IMR-90 (cell line): ENCODE measurements around the gene XAB2. TPM values are rescaled to one million over a fixed set of nuclear protein-coding genes. Genes with fewer than 3 reads are reported as not detected.

ENCODE experiments used
- ATAC-seq: fragments of 200-7000 bp; cut with Tn5 transposase; 2 replicates; pipeline ENCODE4 v1.9.1; 2020; ENCODE audit warnings: low read depth, mild to moderate bottlenecking, moderate library complexity
- BruUV-seq: library from RNA; stranded (reverse); fragments of 400-500 nt; replicated peaks from 2 replicates; lab custom pipeline; 2021; lab: Mats Ljungman, UMichigan
- CTCF ChIA-PET: fragments of 300-600 bp; formaldehyde crosslinking; extraction: SDS; loops from one replicate; lab custom pipeline; 2021; ENCODE audit warnings: antibody characterized with exemption; lab: Yijun Ruan, JAX
- POLR2A ChIA-PET: fragments of 300-600 bp; sonication (Branson Sonifier 250); formaldehyde crosslinking; loops from one replicate; lab custom pipeline; 2022; ENCODE audit warnings: antibody characterized with exemption; ENCODE audit not compliant: unreplicated experiment; lab: Charles Lee
- DNase-seq: peaks from one replicate; pipeline ENCODE4 v3.0.0; 2013
- H2AFZ ChIP-seq: replicated peaks from 2 replicates; pipeline ENCODE3; 2013; ENCODE audit warnings: low read length, mild to moderate bottlenecking; ENCODE audit not compliant: poor library complexity
- H2AK5ac ChIP-seq: 2 replicates; pipeline ENCODE4 v1.6.1; 2013; ENCODE audit warnings: low read depth, low read length, inconsistent platforms
- H2AK9ac ChIP-seq: replicated peaks from 2 replicates; pipeline ENCODE3; 2013; ENCODE audit warnings: mild to moderate bottlenecking, low read depth, low read length, moderate library complexity; ENCODE audit not compliant: poor library complexity
- H2BK120ac ChIP-seq: 2 replicates; pipeline ENCODE4 v1.6.1; 2013; ENCODE audit warnings: low read depth, low read length, inconsistent platforms
- H2BK15ac ChIP-seq: 3 replicates; pipeline ENCODE4 v1.6.1; 2013; ENCODE audit warnings: low read depth, low read length, inconsistent platforms
- H2BK20ac ChIP-seq: 2 replicates; pipeline ENCODE4 v1.6.1; 2013; ENCODE audit warnings: low read depth, mild to moderate bottlenecking, inconsistent platforms, low read length, moderate library complexity
- H2BK5ac ChIP-seq: 2 replicates; pipeline ENCODE4 v1.6.1; 2013; ENCODE audit warnings: mild to moderate bottlenecking, low read depth, low read length, inconsistent platforms; ENCODE audit not compliant: poor library complexity, severe bottlenecking
- H3K14ac ChIP-seq: replicated peaks from 2 replicates; pipeline ENCODE4 v1.6.1; 2013; ENCODE audit warnings: low read depth, low read length, inconsistent platforms
- H3K18ac ChIP-seq: 2 replicates; pipeline ENCODE4 v1.6.1; 2013; ENCODE audit warnings: low read depth, low read length, control low read depth
- H3K23ac ChIP-seq: 2 replicates; pipeline ENCODE4 v1.6.1; 2013; ENCODE audit warnings: low read depth, low read length, inconsistent platforms
- H3K27ac ChIP-seq: 2 replicates; pipeline ENCODE4 v1.5.1; 2013; ENCODE audit warnings: mild to moderate bottlenecking, control low read depth, low read length; ENCODE audit not compliant: insufficient read depth
- H3K27me3 ChIP-seq: 2 replicates; pipeline ENCODE4 v1.6.1; 2013; ENCODE audit warnings: low read length; ENCODE audit not compliant: control insufficient read depth, insufficient read depth
- H3K36me3 ChIP-seq: 2 replicates; pipeline ENCODE4 v1.6.1; 2013; ENCODE audit warnings: low read length, mixed read lengths; ENCODE audit not compliant: control insufficient read depth, insufficient read depth
- H3K4ac ChIP-seq: 2 replicates; pipeline ENCODE4 v1.6.1; 2013; ENCODE audit warnings: low read depth, low read length, inconsistent platforms
- H3K4me1 ChIP-seq: 2 replicates; pipeline ENCODE4 v1.6.1; 2013; ENCODE audit warnings: low read length, mixed read lengths; ENCODE audit not compliant: control insufficient read depth, insufficient read depth
- H3K4me2 ChIP-seq: 2 replicates; pipeline ENCODE4 v1.6.1; 2013; ENCODE audit warnings: low read depth, mild to moderate bottlenecking, control low read depth, low read length, moderate library complexity
- H3K4me3 ChIP-seq: 2 replicates; pipeline ENCODE4 v1.5.1; 2013; ENCODE audit warnings: low read depth, mild to moderate bottlenecking, control low read depth, low read length, moderate library complexity; ENCODE audit not compliant: insufficient read depth
- H3K56ac ChIP-seq: 2 replicates; pipeline ENCODE4 v1.6.1; 2013; ENCODE audit warnings: low read length, inconsistent platforms; ENCODE audit not compliant: insufficient read depth; ENCODE audit errors: extremely low read depth
- H3K79me1 ChIP-seq, 2 experiments: 2 replicates each; pipeline ENCODE4 v1.6.1; 2013; ENCODE audit warnings: low read length in 2 of 2, inconsistent platforms in 1 of 2, low read depth in 1 of 2
- H3K9ac ChIP-seq: 2 replicates; pipeline ENCODE4 v1.6.1; 2013; ENCODE audit warnings: low read depth, low read length, control low read depth
- H3K9me1 ChIP-seq: 2 replicates; pipeline ENCODE4 v1.6.1; 2013; ENCODE audit warnings: low read length, inconsistent platforms; ENCODE audit not compliant: insufficient read depth
- H3K9me3 ChIP-seq: 2 replicates; pipeline ENCODE4 v1.6.1; 2013; ENCODE audit warnings: low read length; ENCODE audit not compliant: control insufficient read depth, insufficient read depth
- H4K20me1 ChIP-seq: 2 replicates; pipeline ENCODE4 v1.6.1; 2013; ENCODE audit warnings: low read length, inconsistent platforms; ENCODE audit not compliant: insufficient read depth
- H4K5ac ChIP-seq: 2 replicates; pipeline ENCODE4 v1.6.1; 2013; ENCODE audit warnings: mild to moderate bottlenecking, low read depth, low read length, control low read depth
- H4K8ac ChIP-seq, 2 experiments: 2 replicates each; pipeline ENCODE4 v1.6.1; 2013; ENCODE audit warnings: low read depth in 2 of 2, low read length in 2 of 2, control low read depth in 1 of 2, inconsistent platforms in 1 of 2
- H4K91ac ChIP-seq: 2 replicates; pipeline ENCODE4 v1.6.1; 2013; ENCODE audit warnings: low read depth, low read length, inconsistent platforms; ENCODE audit not compliant: insufficient read depth
- BHLHE40 ChIP-seq: fragments of 150-350 bp; IDR thresholded peaks from 2 replicates; pipeline ENCODE4 v1.6.1; 2016; ENCODE audit warnings: mild to moderate bottlenecking, low read depth, low read length
- CEBPB ChIP-seq: IDR thresholded peaks from 2 replicates; pipeline ENCODE4 v1.6.1; 2012; ENCODE audit warnings: low read depth, low read length, improper control_type of control experiment
- CHD1 ChIP-seq: IDR thresholded peaks from 2 replicates; pipeline ENCODE4 v1.6.1; 2012; ENCODE audit warnings: low read depth, low read length, improper control_type of control experiment
- CTCF ChIP-seq: conservative IDR thresholded peaks from 2 replicates; pipeline ENCODE4 v1.5.1; 2012; ENCODE audit warnings: mild to moderate bottlenecking, low read depth, low read length, improper control_type of control experiment
- ELK1 ChIP-seq: fragments of 150-350 bp; IDR thresholded peaks from 2 replicates; pipeline ENCODE4 v1.6.1; 2016; ENCODE audit warnings: low read depth, mild to moderate bottlenecking, low read length, moderate library complexity, borderline replicate concordance
- FOS ChIP-seq: fragments of 150-350 bp; IDR thresholded peaks from 2 replicates; pipeline ENCODE4 v1.6.1; 2016; ENCODE audit warnings: low read depth, low read length
- MAFK ChIP-seq: IDR thresholded peaks from 2 replicates; pipeline ENCODE4 v1.6.1; 2012; ENCODE audit warnings: low read depth, low read length, improper control_type of control experiment
- MAZ ChIP-seq: IDR thresholded peaks from 2 replicates; pipeline ENCODE4 v1.6.1; 2012; ENCODE audit warnings: low read depth, mild to moderate bottlenecking, low read length, improper control_type of control experiment, moderate library complexity, borderline replicate concordance
- MXI1 ChIP-seq: IDR thresholded peaks from 2 replicates; pipeline ENCODE4 v1.6.1; 2012; ENCODE audit warnings: low read depth, mild to moderate bottlenecking, low read length, moderate library complexity, borderline replicate concordance
- NFE2L2 ChIP-seq: fragments of 150-350 bp; IDR thresholded peaks from 2 replicates; pipeline ENCODE4 v1.6.1; 2016; ENCODE audit warnings: low read depth, mild to moderate bottlenecking, low read length
- POLR2A ChIP-seq: IDR thresholded peaks from 2 replicates; pipeline ENCODE4 v1.6.1; 2012; ENCODE audit warnings: mild to moderate bottlenecking, low read depth, low read length
- RAD21 ChIP-seq: IDR thresholded peaks from 2 replicates; pipeline ENCODE4 v1.6.1; 2012; ENCODE audit warnings: low read length, improper control_type of control experiment
- RCOR1 ChIP-seq: IDR thresholded peaks from 2 replicates; pipeline ENCODE4 v1.6.1; 2012; ENCODE audit warnings: mild to moderate bottlenecking, low read length, improper control_type of control experiment; ENCODE audit not compliant: insufficient replicate concordance
- RFX5 ChIP-seq: IDR thresholded peaks from 2 replicates; pipeline ENCODE4 v1.8.0; 2012; ENCODE audit warnings: low read depth, mild to moderate bottlenecking, low read length, moderate library complexity
- SMC3 ChIP-seq: fragments of 150-350 bp; IDR thresholded peaks from 2 replicates; pipeline ENCODE4 v1.6.1; 2016; ENCODE audit warnings: low read depth, mild to moderate bottlenecking, antibody characterized with exemption, low read length, moderate library complexity
- USF2 ChIP-seq: fragments of 150-350 bp; IDR thresholded peaks from 2 replicates; pipeline ENCODE4 v1.6.1; 2017; ENCODE audit warnings: mild to moderate bottlenecking, antibody characterized with exemption, low read length, low read depth
- WGBS, 2 experiments: methylation state at CpG; one replicate each; pipeline versions ENCODE4 v1.1.5 to v1.1.7; 2013; ENCODE audit warnings: missing lambda C conversion rate in 2 of 2; ENCODE audit not compliant: insufficient read length in 1 of 2; ENCODE audit errors: extremely low coverage in 2 of 2; 5-methylcytosine and 5-hydroxymethylcytosine counted together
- dilution Hi-C: fragments of 300-500 bp; cut with HindIII; formaldehyde crosslinking; loops from one replicate; pipeline ENCODE4 v1.14.3; 2018; ENCODE audit warnings: low sequenced_read_pairs; ENCODE audit not compliant: unreplicated experiment
- in situ Hi-C: fragments of 300-500 bp; cut with MboI; formaldehyde crosslinking; loops from 3 replicates; pipeline ENCODE4 v1.14.3; 2019; ENCODE audit warnings: low sequenced_read_pairs, inconsistent platforms, mixed read lengths
- intact Hi-C: fragments of 100-400 bp; cut with micrococcal nuclease; formaldehyde crosslinking; loops from 2 replicates; pipeline ENCODE4 v1.10.0; 2022
- polyA plus RNA-seq, 3 experiments: library from polyadenylated mRNA; depleted of rRNA; stranded (reverse); fragments of >200 nt; gene quantifications; 2 replicates each; pipeline ENCODE4 v1.2.3, GENCODE V29; 2012; ENCODE audit warnings: low replicate concordance in 1 of 3
- total RNA-seq: library from RNA; depleted of rRNA; stranded (reverse); fragments of >200 nt; gene quantifications from 2 replicates; pipeline ENCODE4 v1.2.3, GENCODE V29; 2012

Gene XAB2
- total and polyA plus RNA-seq, 2 of the 4 experiments (the other 2 are of a cell fraction), result 29.9 to 34.4 TPM

GRCh38 chr19:7645163-7645562 lies 15.8 kb upstream of the XAB2 start:
- Histone ChIP-seq H2AK5ac (no peak overlapping the region), H2AFZ (no peak overlapping the region), H3K27ac (no peak overlapping the region), H2AK9ac (no peak overlapping the region), H3K9ac (no peak overlapping the region), H3K4me3 (no peak overlapping the region), H3K4me2 (no peak overlapping the region), H3K27me3 (peaks cover 3% of the 10 kb centered on the region; the same call in 1 of the 2 replicates), H3K4ac (no peak overlapping the region), H2BK20ac (no peak overlapping the region), H3K79me1 (no peaks in the 10 kb centered on the region), H3K4me1 (no peaks in the 10 kb centered on the region), H3K18ac (no peak overlapping the region), H2BK120ac (no peak overlapping the region), H3K9me1 (peaks cover 2% of the 10 kb centered on the region; the same call in 1 of the 2 replicates), H4K5ac (no peak overlapping the region), H3K9me3 (no peaks in the 10 kb centered on the region), H2BK15ac (no peak overlapping the region), H2BK5ac (no peak overlapping the region), H3K56ac (no peak overlapping the region), H3K36me3 (no peaks in the 10 kb centered on the region), H4K91ac (no peak overlapping the region), H3K14ac (no peak overlapping the region), H4K20me1 (no peaks in the 10 kb centered on the region), H3K23ac (no peak overlapping the region), H4K8ac (no peak overlapping the region)
- no TSS peak for BruUV-seq
- in situ Hi-C loops, result no loop called here
- CTCF ChIA-PET, result no interaction called here
- ATAC-seq, result no peak
- no peak for DNase-seq
- POLR2A ChIA-PET, result no interaction called here
- intact Hi-C loops, result no loop called here
- no peak for TF ChIP-seq MAZ
- TF ChIP-seq RCOR1, result no peak
- no peak for TF ChIP-seq SMC3
- TF ChIP-seq POLR2A, result no peak
- no peak for TF ChIP-seq RFX5
- no peak for TF ChIP-seq RAD21
- TF ChIP-seq FOS, result no peak
- TF ChIP-seq MXI1, result no peak
- no peak for TF ChIP-seq MAFK
- TF ChIP-seq NFE2L2, result no peak
- TF ChIP-seq BHLHE40, result no peak
- TF ChIP-seq CTCF, result no peak
- no peak for TF ChIP-seq ELK1
- no peak for TF ChIP-seq USF2
- TF ChIP-seq CHD1, result no peak
- TF ChIP-seq CEBPB, result no peak
- dilution Hi-C loops, result no loop called here
- 86% methylated on average over 9 of the region's 14 CpGs; no CpG with 5 or more reads in 1 of the 2 experiments for WGBS, 2 experiments
